ENCODE data around the gene FXR2. TPM values are rescaled to one million over a fixed set of nuclear protein-coding genes. Genes with fewer than 3 reads are reported as not detected.

The FXR2 gene
- total RNA-seq, 1 experiment from 2014 or later: 30.9 TPM

- Mint-ChIP-seq H3K27ac (ENCODE audit: unreplicated experiment) (no peak overlapping the region), H3K4me3 (ENCODE audit: low read depth, unreplicated experiment) (no peak overlapping the region), H3K9me3 (ENCODE audit: low read depth, unreplicated experiment) (no peaks in the 10 kb centered on the region), H3K27me3 (ENCODE audit: unreplicated experiment) (no peaks in the 10 kb centered on the region), H3K36me3 (ENCODE audit: insufficient read depth, unreplicated experiment) (peaks cover 85% of the 10 kb centered on the region), H3K4me1 (ENCODE audit: low read depth, unreplicated experiment) (peaks cover 9% of the 10 kb centered on the region)
- BruUV-seq (replicated peaks): no TSS peak
- TF ChIP-seq, protein P1, sequence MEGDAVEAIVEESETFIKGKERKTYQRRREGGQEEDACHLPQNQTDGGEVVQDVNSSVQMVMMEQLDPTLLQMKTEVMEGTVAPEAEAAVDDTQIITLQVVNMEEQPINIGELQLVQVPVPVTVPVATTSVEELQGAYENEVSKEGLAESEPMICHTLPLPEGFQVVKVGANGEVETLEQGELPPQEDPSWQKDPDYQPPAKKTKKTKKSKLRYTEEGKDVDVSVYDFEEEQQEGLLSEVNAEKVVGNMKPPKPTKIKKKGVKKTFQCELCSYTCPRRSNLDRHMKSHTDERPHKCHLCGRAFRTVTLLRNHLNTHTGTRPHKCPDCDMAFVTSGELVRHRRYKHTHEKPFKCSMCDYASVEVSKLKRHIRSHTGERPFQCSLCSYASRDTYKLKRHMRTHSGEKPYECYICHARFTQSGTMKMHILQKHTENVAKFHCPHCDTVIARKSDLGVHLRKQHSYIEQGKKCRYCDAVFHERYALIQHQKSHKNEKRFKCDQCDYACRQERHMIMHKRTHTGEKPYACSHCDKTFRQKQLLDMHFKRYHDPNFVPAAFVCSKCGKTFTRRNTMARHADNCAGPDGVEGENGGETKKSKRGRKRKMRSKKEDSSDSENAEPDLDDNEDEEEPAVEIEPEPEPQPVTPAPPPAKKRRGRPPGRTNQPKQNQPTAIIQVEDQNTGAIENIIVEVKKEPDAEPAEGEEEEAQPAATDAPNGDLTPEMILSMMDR (IDR thresholded peaks at IDR 0.05; ENCODE audit: unreplicated experiment): no peak
- CTCF ChIA-PET: interaction anchor here (0.7 kb wide), 1 partner anchor 281 kb away, joined by 3 read pairs; no protein-coding TSS in a partner anchor
- no peak for DNase-seq
- intact Hi-C loops (cut with micrococcal nuclease; ENCODE audit: unreplicated experiment): no loop called here
Observed at GRCh38 chr17:7570351-7570750, 44.3 kb downstream of the FXR2 start.

GRCh38 chr17:7569571-7569970 lies 45.1 kb downstream of the FXR2 start:
- TF ChIP-seq, protein P1 (IDR thresholded peaks at IDR 0.05; ENCODE audit: unreplicated experiment): no peak
- DNase-seq: no peak
- intact Hi-C loops (cut with micrococcal nuclease; ENCODE audit: unreplicated experiment): no loop called here
- Mint-ChIP-seq H3K4me1 (ENCODE audit: low read depth, unreplicated experiment) (peaks cover 9% of the 10 kb centered on the region), H3K9me3 (ENCODE audit: low read depth, unreplicated experiment) (no peaks in the 10 kb centered on the region), H3K27ac (ENCODE audit: unreplicated experiment) (no peak overlapping the region), H3K36me3 (ENCODE audit: insufficient read depth, unreplicated experiment) (peaks cover 79% of the 10 kb centered on the region), H3K4me3 (ENCODE audit: low read depth, unreplicated experiment) (no peak overlapping the region), H3K27me3 (ENCODE audit: unreplicated experiment) (no peaks in the 10 kb centered on the region)
- BruUV-seq (replicated peaks): no TSS peak
- CTCF ChIA-PET: interaction anchor here (0.6 kb wide), 1 partner anchor 117 kb away, joined by 3 read pairs; no protein-coding TSS in a partner anchor

DNA sequence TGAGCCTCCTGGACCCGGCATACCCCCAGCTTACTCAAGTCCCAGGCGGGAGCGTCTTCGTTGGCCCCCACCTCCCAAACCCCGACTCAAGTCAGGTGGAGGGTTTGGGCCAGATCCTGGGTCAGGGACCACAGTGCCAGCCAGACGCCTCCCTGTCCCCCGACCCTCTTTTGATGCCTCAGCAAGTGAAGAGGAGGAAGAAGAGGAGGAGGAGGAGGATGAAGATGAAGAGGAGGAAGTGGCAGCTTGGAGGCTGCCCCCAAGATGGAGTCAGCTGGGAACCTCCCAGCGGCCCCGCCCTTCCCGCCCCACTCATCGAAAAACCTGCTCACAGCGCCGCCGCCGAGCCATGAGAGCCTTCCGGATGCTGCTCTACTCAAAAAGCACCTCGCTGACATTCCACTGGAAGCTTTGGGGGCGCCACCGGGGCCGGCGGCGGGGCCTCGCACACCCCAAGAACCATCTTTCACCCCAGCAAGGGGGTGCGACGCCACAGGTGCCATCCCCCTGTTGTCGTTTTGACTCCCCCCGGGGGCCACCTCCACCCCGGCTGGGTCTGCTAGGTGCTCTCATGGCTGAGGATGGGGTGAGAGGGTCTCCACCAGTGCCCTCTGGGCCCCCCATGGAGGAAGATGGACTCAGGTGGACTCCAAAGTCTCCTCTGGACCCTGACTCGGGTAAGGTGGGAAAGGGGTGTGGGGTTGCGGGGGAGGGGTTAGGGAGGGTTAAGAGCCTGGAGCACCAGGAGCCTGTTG lies 51.4 kb downstream of the FXR2 start:
- TF ChIP-seq, protein P1 (IDR thresholded peaks at IDR 0.05; ENCODE audit: unreplicated experiment): no peak
- Mint-ChIP-seq H3K27ac (ENCODE audit: unreplicated experiment) (no peak overlapping the region), H3K36me3 (ENCODE audit: insufficient read depth, unreplicated experiment) (peaks cover 77% of the 10 kb centered on the region), H3K27me3 (ENCODE audit: unreplicated experiment) (no peaks in the 10 kb centered on the region), H3K4me3 (ENCODE audit: low read depth, unreplicated experiment) (peak overlapping the region; percentile 90), H3K4me1 (ENCODE audit: low read depth, unreplicated experiment) (peaks cover 31% of the 10 kb centered on the region), H3K9me3 (ENCODE audit: low read depth, unreplicated experiment) (no peaks in the 10 kb centered on the region)
- intact Hi-C loops (cut with micrococcal nuclease; ENCODE audit: unreplicated experiment): loop anchor here (5.0 kb wide), 2 partner anchors 126 to 206 kb away; partner anchors contain the start of genes FGF11, TMEM102 and TMEM95
- BruUV-seq (replicated peaks): no TSS peak
- CTCF ChIA-PET: no interaction called here
- DNase-seq: no peak

- H3K36me3 Mint-ChIP-seq (ENCODE audit: insufficient read depth, unreplicated experiment): peaks cover 78% of the 10 kb centered on the region
- peaks cover 40% of the 10 kb centered on the region for H3K4me1 Mint-ChIP-seq (ENCODE audit: low read depth, unreplicated experiment)
- H3K4me3 Mint-ChIP-seq (ENCODE audit: low read depth, unreplicated experiment): peak overlapping the region; percentile 90
- TF ChIP-seq, protein P1 (IDR thresholded peaks at IDR 0.05; ENCODE audit: unreplicated experiment): no peak
- DNase-seq: no peak
- CTCF ChIA-PET: interaction anchor here (2.2 kb wide), 1 partner anchor 126 kb away, joined by 13 read pairs; the partner anchor contains the start of gene TMEM102
- BruUV-seq (replicated peaks): no TSS peak
- H3K27ac Mint-ChIP-seq (ENCODE audit: unreplicated experiment): peak overlapping the region; percentile 86
- no peaks in the 10 kb centered on the region for H3K9me3 Mint-ChIP-seq (ENCODE audit: low read depth, unreplicated experiment)
- H3K27me3 Mint-ChIP-seq (ENCODE audit: unreplicated experiment): no peaks in the 10 kb centered on the region
- intact Hi-C loops (cut with micrococcal nuclease; ENCODE audit: unreplicated experiment): loop anchor here (5.0 kb wide), 2 partner anchors 125 to 205 kb away; partner anchors contain the start of genes FGF11, TMEM102 and TMEM95
Observed at GRCh38 chr17:7562208-7562605, 52.5 kb downstream of the FXR2 start.
